ENCODE measurements around the gene PPFIA2. TPM values are rescaled to one million over a fixed set of nuclear protein-coding genes. Genes with fewer than 3 reads are reported as not detected.

PPFIA2 gene
- total RNA-seq, 6 experiments from 2014 or later: not detected

GRCh38 chr12:81542065-81543010 is 216.8 kb downstream of the PPFIA2 start:
- Mint-ChIP-seq H3K27me3 (ENCODE audit: insufficient read depth) (peaks cover 2% of the 10 kb centered on the region; the same call in 1 of the 2 replicates), H3K36me3 (ENCODE audit: low read depth) (peaks cover 6% of the 10 kb centered on the region; the same call in 1 of the 2 replicates), H3K4me3 (no peak overlapping the region), H3K9me3 (peaks cover 30% of the 10 kb centered on the region), H3K27ac (no peak overlapping the region; the same call in 1 of the 2 replicates), H3K4me1 (ENCODE audit: low read depth) (no peaks in the 10 kb centered on the region)
- DNase-seq: no peak
- TF ChIP-seq, protein P1, sequence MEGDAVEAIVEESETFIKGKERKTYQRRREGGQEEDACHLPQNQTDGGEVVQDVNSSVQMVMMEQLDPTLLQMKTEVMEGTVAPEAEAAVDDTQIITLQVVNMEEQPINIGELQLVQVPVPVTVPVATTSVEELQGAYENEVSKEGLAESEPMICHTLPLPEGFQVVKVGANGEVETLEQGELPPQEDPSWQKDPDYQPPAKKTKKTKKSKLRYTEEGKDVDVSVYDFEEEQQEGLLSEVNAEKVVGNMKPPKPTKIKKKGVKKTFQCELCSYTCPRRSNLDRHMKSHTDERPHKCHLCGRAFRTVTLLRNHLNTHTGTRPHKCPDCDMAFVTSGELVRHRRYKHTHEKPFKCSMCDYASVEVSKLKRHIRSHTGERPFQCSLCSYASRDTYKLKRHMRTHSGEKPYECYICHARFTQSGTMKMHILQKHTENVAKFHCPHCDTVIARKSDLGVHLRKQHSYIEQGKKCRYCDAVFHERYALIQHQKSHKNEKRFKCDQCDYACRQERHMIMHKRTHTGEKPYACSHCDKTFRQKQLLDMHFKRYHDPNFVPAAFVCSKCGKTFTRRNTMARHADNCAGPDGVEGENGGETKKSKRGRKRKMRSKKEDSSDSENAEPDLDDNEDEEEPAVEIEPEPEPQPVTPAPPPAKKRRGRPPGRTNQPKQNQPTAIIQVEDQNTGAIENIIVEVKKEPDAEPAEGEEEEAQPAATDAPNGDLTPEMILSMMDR (IDR thresholded peaks at IDR 0.05): no peak

DNA sequence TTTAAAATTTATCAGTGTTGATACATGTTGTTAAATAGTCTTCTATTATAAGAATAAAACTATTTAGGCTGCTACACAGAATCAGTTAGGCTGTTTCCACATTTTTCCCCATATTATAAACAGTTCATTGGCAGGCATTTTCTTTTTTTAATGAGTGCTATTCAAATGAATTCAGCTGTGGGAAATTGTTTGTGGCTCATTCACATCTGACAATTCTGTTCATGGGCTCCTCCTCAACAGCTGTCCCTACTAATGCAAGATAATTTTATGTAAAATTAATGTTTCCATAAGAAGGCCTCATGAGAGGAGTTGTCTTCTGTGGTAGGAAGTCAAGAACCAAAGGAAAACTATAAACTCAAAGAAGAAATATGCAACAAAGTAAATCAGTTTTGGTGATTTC is 218.0 kb downstream of the PPFIA2 start:
- Mint-ChIP-seq H3K27me3 (ENCODE audit: insufficient read depth) (peaks cover 2% of the 10 kb centered on the region; the same call in 1 of the 2 replicates), H3K9me3 (peaks cover 34% of the 10 kb centered on the region), H3K4me3 (no peak overlapping the region), H3K36me3 (ENCODE audit: low read depth) (peaks cover 6% of the 10 kb centered on the region; the same call in 1 of the 2 replicates), H3K4me1 (ENCODE audit: low read depth) (no peaks in the 10 kb centered on the region), H3K27ac (no peak overlapping the region)
- TF ChIP-seq, protein P1 (IDR thresholded peaks at IDR 0.05): no peak
- no peak for DNase-seq

DNA sequence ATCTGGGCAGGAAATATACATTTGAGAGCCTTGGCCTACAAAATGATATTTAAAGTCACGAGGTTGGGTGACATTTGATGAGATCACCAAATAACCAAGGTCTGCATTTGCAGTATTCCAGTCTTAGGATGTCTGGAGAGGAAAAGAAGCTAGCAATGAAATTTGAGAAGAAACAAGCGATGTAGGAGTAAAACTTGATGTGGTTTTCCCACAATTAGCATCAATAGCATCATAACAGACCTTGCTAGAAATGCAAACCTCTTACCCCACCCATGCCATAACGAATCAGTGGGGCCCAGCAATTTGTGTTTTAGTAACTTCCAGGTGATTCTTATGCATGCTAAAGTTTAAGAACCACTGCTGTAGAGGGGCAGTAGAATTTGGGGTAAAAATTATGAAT is 219.9 kb downstream of the PPFIA2 start:
- no peak overlapping the region for H3K27ac Mint-ChIP-seq
- TF ChIP-seq, protein P1 (IDR thresholded peaks at IDR 0.05): no peak
- H3K9me3 Mint-ChIP-seq: peaks cover 51% of the 10 kb centered on the region
- H3K27me3 Mint-ChIP-seq (ENCODE audit: insufficient read depth): peaks cover 2% of the 10 kb centered on the region; the same call in 1 of the 2 replicates
- H3K36me3 Mint-ChIP-seq (ENCODE audit: low read depth): peaks cover 6% of the 10 kb centered on the region; the same call in 1 of the 2 replicates
- H3K4me3 Mint-ChIP-seq: no peak overlapping the region
- no peaks in the 10 kb centered on the region for H3K4me1 Mint-ChIP-seq (ENCODE audit: low read depth)
- DNase-seq: no peak

DNA sequence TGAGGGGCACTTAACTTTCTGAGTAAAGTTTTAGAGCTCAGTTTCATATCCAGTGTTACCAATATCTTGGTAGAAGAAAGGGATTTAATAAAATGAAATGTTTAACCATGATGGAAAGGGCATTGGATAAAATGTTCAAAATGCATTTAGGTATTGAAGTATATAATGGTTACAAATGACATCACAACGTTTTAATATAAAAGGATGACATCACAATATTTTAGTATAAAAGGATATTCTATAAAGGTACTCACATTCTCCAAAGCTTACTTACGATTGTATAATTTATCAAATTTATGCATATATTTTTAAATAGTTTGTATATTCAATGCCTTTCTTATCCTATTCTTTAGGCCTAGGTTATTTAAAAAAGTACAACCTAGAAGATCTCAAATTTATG is 226.1 kb downstream of the PPFIA2 start:
- Mint-ChIP-seq H3K4me3 (no peak overlapping the region), H3K9me3 (peaks cover 45% of the 10 kb centered on the region), H3K36me3 (ENCODE audit: low read depth) (no peaks in the 10 kb centered on the region; the same call in 1 of the 2 replicates), H3K27ac (no peak overlapping the region), H3K4me1 (ENCODE audit: low read depth) (no peaks in the 10 kb centered on the region), H3K27me3 (ENCODE audit: insufficient read depth) (no peaks in the 10 kb centered on the region; the same call in 1 of the 2 replicates)
- no peak for DNase-seq
- TF ChIP-seq, protein P1 (IDR thresholded peaks at IDR 0.05): no peak

GRCh38 chr12:81530352-81530751 is 228.8 kb downstream of the PPFIA2 start:
- no peak for DNase-seq
- no peaks in the 10 kb centered on the region; the same call in 1 of the 2 replicates for H3K36me3 Mint-ChIP-seq (ENCODE audit: low read depth)
- peaks cover 26% of the 10 kb centered on the region for H3K9me3 Mint-ChIP-seq
- H3K27me3 Mint-ChIP-seq (ENCODE audit: insufficient read depth): no peaks in the 10 kb centered on the region; the same call in 1 of the 2 replicates
- no peak overlapping the region for H3K27ac Mint-ChIP-seq
- TF ChIP-seq, protein P1 (IDR thresholded peaks at IDR 0.05): no peak
- H3K4me3 Mint-ChIP-seq: no peak overlapping the region
- H3K4me1 Mint-ChIP-seq (ENCODE audit: low read depth): no peaks in the 10 kb centered on the region
